Measurements from ENCODE around the gene CLCN7. TPM values are rescaled to one million over a fixed set of nuclear protein-coding genes. Genes with fewer than 3 reads are reported as not detected.
A peak's percentile ranks its signal among the peaks of the same experiment; 100 is the strongest.

CLCN7 gene
- total and polyA plus RNA-seq, 9 of the 15 experiments (the other 6 are each of a cell fraction or from before 2014, with no cell fraction given) = 0.06 to 126 (median 18.7) TPM

- H3K4me1 ChIP-seq (replicated peaks in 1 of 2; ENCODE audit: control insufficient read depth in 2 of 2, insufficient read depth in 2 of 2, low read length in 2 of 2) = peaks cover 7 to 32% of the 10 kb centered on the region in 2 experiments; a peak in 3 of 5 replicates
- WGBS (ENCODE audit: insufficient coverage, low coverage, missing lambda C conversion rate) = 1% methylated on average over 22 of the region's 22 CpGs
- ChIA-PET CTCF (ENCODE audit: low intra/inter-chr PET ratio) (no interaction called here), POLR2A (interaction anchor here (0.6 to 1.7 kb wide), 27 partner anchors 9 to 375 kb away, joined by 3 to 19 read pairs (median 5); partner anchors contain the start of genes CRAMP1, IFT140, MAPK8IP3 and NUBP2)
- peak in 1 of 4 experiments; percentile 42 for DNase-seq (ENCODE audit: extremely low read depth in 1 of 4, low spot score in 3 of 4)
- H3K9me3 ChIP-seq (replicated peaks; ENCODE audit: control insufficient read depth, insufficient read depth, low read depth, low read length) = peaks cover 1% of the 10 kb centered on the region
- FAIRE-seq = no peak
- H3K27me3 ChIP-seq (ENCODE audit: control insufficient read depth in 2 of 2, insufficient read depth in 2 of 2, low read length in 2 of 2) = no peaks in the 10 kb centered on the region
- peak overlapping the region; percentile 41 for H2AFZ ChIP-seq (ENCODE audit: low read depth, low read length)
- no peaks in the 10 kb centered on the region for H3K9me1 ChIP-seq (ENCODE audit: control insufficient read depth, insufficient read depth, low read length)
- H4K20me1 ChIP-seq (replicated peaks; ENCODE audit: control insufficient read depth, insufficient read depth, low read length) = no peaks in the 10 kb centered on the region
- H3K79me2 ChIP-seq (ENCODE audit: control insufficient read depth, insufficient read depth, low read length) = peaks cover 36% of the 10 kb centered on the region
- H3K36me3 ChIP-seq (ENCODE audit: control insufficient read depth, insufficient read depth, low read length) = peaks cover 20% of the 10 kb centered on the region; the same call in 1 of the 3 replicates
- ATAC-seq = peak; percentile 29
- BruUV-seq (replicated peaks) = TSS peak; percentile 87
- H3K27ac ChIP-seq (ENCODE audit: extremely low read depth, low read depth, low read length) = peak overlapping the region; percentile 90
- intact Hi-C loops (cut with micrococcal nuclease) (no loop called here), in situ Hi-C loops (cut with MboI) (no loop called here)
- peak overlapping the region; percentile 94 for H3K4me3 ChIP-seq
- peak overlapping the region; percentile 87 for H3K4me2 ChIP-seq (ENCODE audit: insufficient read depth, low read length)
- peak overlapping the region; percentile 91 to 100 for H3K9ac ChIP-seq (ENCODE audit: insufficient read depth in 1 of 2, low read depth in 2 of 2, low read length in 2 of 2)
- TF ChIP-seq SMAD3 (CRISPR knock-in tag; conservative IDR thresholded peaks at IDR 0.05) = no peak
- 0 out of 2 replicates have a peak, but pooled peaks have one; percentile 45 for TF ChIP-seq DNMT1 (IDR thresholded peaks at IDR 0.05)
- peak; percentile 78; the same call in 1 of the 2 replicates for TF ChIP-seq GABPA (tag; conservative IDR thresholded peaks at IDR 0.05; ENCODE audit: low read depth)
- TF ChIP-seq GMEB1 (CRISPR knock-in tag; IDR thresholded peaks at IDR 0.05) = no peak
- 0 out of 2 replicates have a peak, but pooled peaks have one; percentile 12 for TF ChIP-seq ZNF24 (IDR thresholded peaks at IDR 0.05)
- no peak for TF ChIP-seq RBM34 (IDR thresholded peaks at IDR 0.05; ENCODE audit: borderline replicate concordance, insufficient read depth, low read length)
- no peak for TF ChIP-seq DIDO1 (tag; IDR thresholded peaks at IDR 0.05; ENCODE audit: low read depth)
- TF ChIP-seq LCOR (CRISPR knock-in tag; IDR thresholded peaks at IDR 0.05) = no peak
- no peak for TF ChIP-seq ZNF408 (CRISPR knock-in tag; IDR thresholded peaks at IDR 0.05; ENCODE audit: low read depth)
- no peak for TF ChIP-seq SMC3 (conservative IDR thresholded peaks at IDR 0.05; ENCODE audit: insufficient read depth, low read depth, low read length)
- TF ChIP-seq TBL1XR1 (IDR thresholded peaks at IDR 0.05; ENCODE audit: low read length in 2 of 2) = no peak
- no peak for TF ChIP-seq NFYB (IDR thresholded peaks at IDR 0.05; ENCODE audit: extremely low read depth, insufficient read length)
- TF ChIP-seq MAFF (IDR thresholded peaks at IDR 0.05; ENCODE audit: low read length) = no peak
- no peak for TF ChIP-seq TAF7 (tag; IDR thresholded peaks at IDR 0.05)
- TF ChIP-seq ETV6 (IDR thresholded peaks at IDR 0.05; ENCODE audit: borderline replicate concordance in 1 of 2, low read depth in 2 of 2, low read length in 1 of 2) = no peak
- TF ChIP-seq ETV6 (CRISPR knock-in tag; IDR thresholded peaks at IDR 0.05; ENCODE audit: borderline replicate concordance) = no peak
- no peak for TF ChIP-seq POLR2H (tag; IDR thresholded peaks at IDR 0.05; ENCODE audit: low read depth)
- TF ChIP-seq CTCF (IDR thresholded peaks at IDR 0.05 in 2 of 3, conservative IDR thresholded peaks at IDR 0.05 in 1 of 3; ENCODE audit: insufficient read depth in 2 of 3, low read depth in 1 of 3, low read length in 3 of 3) = 0 out of 6 replicates have a peak, but pooled peaks of 1 of the 3 experiments have one; percentile 2
- TF ChIP-seq SUPT5H (IDR thresholded peaks at IDR 0.05) = no peak
Measured at GRCh38 chr16:1420111-1420539, 54.7 kb downstream of the CLCN7 start.

Measured in K562 (cell line).